ENCODE data around the gene HMGN2.
A peak's percentile ranks its signal among the peaks of the same experiment; 100 is the strongest.

HMGN2 gene

GRCh38 chr1:26472320-26472900, at the start of gene HMGN2:
Gene HMGN2, plus strand, starts transcription at chr1:26472440. Its CDS starts 173 bp downstream, at chr1:26472613.
- peak; percentile 67; the same call in 1 of the 2 replicates for TF ChIP-seq POLR2A (IDR thresholded peaks at IDR 0.05; ENCODE audit: low read depth, low read length)
- DNase-seq (ENCODE audit: insufficient read length, low spot score) (peak; percentile 54), FAIRE-seq (no peak)

- DNase-seq (ENCODE audit: insufficient read length, low spot score), result no peak
- no peak for FAIRE-seq
Observed at GRCh38 chr1:26429721-26430120, 42.5 kb upstream of the HMGN2 start.

GRCh38 chr1:26431979-26432695, 40.1 kb upstream of the HMGN2 start, which contains the start of gene DHDDS:
Gene DHDDS, plus strand, starts transcription at chr1:26432321. Its CDS starts 625 bp downstream, at chr1:26432946.
- peak; percentile 71 for TF ChIP-seq POLR2A (IDR thresholded peaks at IDR 0.05; ENCODE audit: low read depth, low read length)
- FAIRE-seq, result peak; percentile 36
- DNase-seq (ENCODE audit: insufficient read length, low spot score), result peak; percentile 72

More at GRCh38 chr1:26429721-26430120, 42.5 kb upstream of the HMGN2 start:
- no peak for TF ChIP-seq POLR2A (IDR thresholded peaks at IDR 0.05; ENCODE audit: low read depth, low read length)

- FAIRE-seq (no peak), DNase-seq (ENCODE audit: insufficient read length, low spot score) (no peak)
- TF ChIP-seq POLR2A (IDR thresholded peaks at IDR 0.05; ENCODE audit: low read depth, low read length), result no peak
Observed at GRCh38 chr1:26432793-26433192, 39.4 kb upstream of the HMGN2 start.

- FAIRE-seq (no peak), DNase-seq (ENCODE audit: insufficient read length, low spot score) (no peak)
- no peak for TF ChIP-seq POLR2A (IDR thresholded peaks at IDR 0.05; ENCODE audit: low read depth, low read length)
Observed at GRCh38 chr1:26434161-26434752, 38.0 kb upstream of the HMGN2 start.

GRCh38 chr1:26438041-26438440, 34.2 kb upstream of the HMGN2 start:
- FAIRE-seq (no peak), DNase-seq (ENCODE audit: insufficient read length, low spot score) (no peak)
- no peak for TF ChIP-seq POLR2A (IDR thresholded peaks at IDR 0.05; ENCODE audit: low read depth, low read length)

- no peak for DNase-seq (ENCODE audit: insufficient read length, low spot score)
- no peak for FAIRE-seq
- TF ChIP-seq POLR2A (IDR thresholded peaks at IDR 0.05; ENCODE audit: low read depth, low read length), result no peak
Observed at GRCh38 chr1:26440259-26440658, 32.0 kb upstream of the HMGN2 start.

GRCh38 chr1:26449868-26450267, 22.4 kb upstream of the HMGN2 start:
- no peak for TF ChIP-seq POLR2A (IDR thresholded peaks at IDR 0.05; ENCODE audit: low read depth, low read length)
- DNase-seq (ENCODE audit: insufficient read length, low spot score), result no peak
- FAIRE-seq, result no peak

- DNase-seq (ENCODE audit: insufficient read length, low spot score) (no peak), FAIRE-seq (no peak)
- TF ChIP-seq POLR2A (IDR thresholded peaks at IDR 0.05; ENCODE audit: low read depth, low read length), result no peak
Observed at GRCh38 chr1:26450908-26451307, 21.3 kb upstream of the HMGN2 start.

- FAIRE-seq, result no peak
- TF ChIP-seq POLR2A (IDR thresholded peaks at IDR 0.05; ENCODE audit: low read depth, low read length), result no peak
- DNase-seq (ENCODE audit: insufficient read length, low spot score), result no peak
Observed at GRCh38 chr1:26452459-26453183, 19.6 kb upstream of the HMGN2 start.

- no peak for TF ChIP-seq POLR2A (IDR thresholded peaks at IDR 0.05; ENCODE audit: low read depth, low read length)
- FAIRE-seq, result no peak
- DNase-seq (ENCODE audit: insufficient read length, low spot score), result no peak
Observed at GRCh38 chr1:26459148-26459547, 13.1 kb upstream of the HMGN2 start.

- DNase-seq (ENCODE audit: insufficient read length, low spot score) (no peak), FAIRE-seq (no peak)
- TF ChIP-seq POLR2A (IDR thresholded peaks at IDR 0.05; ENCODE audit: low read depth, low read length), result no peak
Observed at GRCh38 chr1:26459573-26460031, 12.6 kb upstream of the HMGN2 start.

- no peak for TF ChIP-seq POLR2A (IDR thresholded peaks at IDR 0.05; ENCODE audit: low read depth, low read length)
- no peak for DNase-seq (ENCODE audit: insufficient read length, low spot score)
- FAIRE-seq, result no peak
Observed at GRCh38 chr1:26468911-26469310, 3.3 kb upstream of the HMGN2 start.

GRCh38 chr1:26469558-26469957, 2.7 kb upstream of the HMGN2 start:
- DNase-seq (ENCODE audit: insufficient read length, low spot score) (no peak), FAIRE-seq (no peak)

More at GRCh38 chr1:26469558-26469957, 2.7 kb upstream of the HMGN2 start:
- TF ChIP-seq POLR2A (IDR thresholded peaks at IDR 0.05; ENCODE audit: low read depth, low read length), result no peak

All from H54 (cell line).